Erythroblast (primary cell): ENCODE data around the gene FAM168A.

Experiments
- GATA1 ChIP-seq: IDR thresholded peaks from 2 replicates; pipeline ENCODE4 v1.6.1; 2011; ENCODE audit warnings: low read depth, mild to moderate bottlenecking, control low read depth, low read length, moderate library complexity
- POLR2A ChIP-seq: IDR thresholded peaks from 2 replicates; pipeline ENCODE4 v1.6.1; 2011; ENCODE audit warnings: mild to moderate bottlenecking, low read length

- TF ChIP-seq POLR2A (no peak), GATA1 (no peak)
Observed at GRCh38 chr11:73614591-73614990, 16.7 kb upstream of the FAM168A start.
